OCI-LY3 (cell line): ENCODE data around the gene CYP2C8.

ENCODE experiments used
- H2AFZ ChIP-seq: fragments of 200-600, 300-600 bp; shearing (Covaris generic); 2 replicates; pipeline ENCODE4 v1.6.0; 2014; ENCODE audit warnings: antibody characterized with exemption, low read depth, low read length
- H3K27ac ChIP-seq: fragments of 200-600, 300-600 bp; sonication (generic); 2 replicates; pipeline ENCODE4 v1.5.1; 2014; ENCODE audit warnings: mild to moderate bottlenecking, low read length, moderate library complexity, mixed read lengths
- H3K27me3 ChIP-seq: fragments of 200-600, 300-600 bp; sonication (generic); 2 replicates; pipeline ENCODE4 v1.6.1; 2014; ENCODE audit warnings: low read depth, low read length, mixed read lengths
- H3K36me3 ChIP-seq: fragments of 200-600, 300-600 bp; sonication (generic); replicated peaks from 2 replicates; pipeline ENCODE3; 2014; ENCODE audit warnings: low read depth, low read length, mixed read lengths
- H3K4me1 ChIP-seq: fragments of 300-600, 200-600 bp; sonication (generic); 2 replicates; pipeline ENCODE4 v1.6.1; 2014; ENCODE audit warnings: low read length, mixed read lengths
- H3K4me2 ChIP-seq: fragments of 200-600, 300-600 bp; sonication (generic); 2 replicates; pipeline ENCODE4 v1.6.1; 2014; ENCODE audit warnings: low read length, mixed read lengths
- H3K4me3 ChIP-seq: fragments of 300-600, 200-600 bp; sonication (generic); 2 replicates; pipeline ENCODE4 v1.5.1; 2014; ENCODE audit warnings: antibody characterized with exemption, mild to moderate bottlenecking, low read length, moderate library complexity
- H3K79me2 ChIP-seq: fragments of 300-600, 200-600 bp; shearing (Covaris generic); 2 replicates; pipeline ENCODE4 v1.6.1; 2014; ENCODE audit warnings: mild to moderate bottlenecking, low read length, mixed read lengths
- H3K9ac ChIP-seq: fragments of 300-600, 200-600 bp; shearing (Covaris generic); 2 replicates; pipeline ENCODE4 v1.6.0; 2014; ENCODE audit warnings: mild to moderate bottlenecking, low read length, moderate library complexity
- H3K9me3 ChIP-seq: fragments of 200-600, 300-600 bp; shearing (Covaris generic); 2 replicates; pipeline ENCODE4 v1.6.1; 2014; ENCODE audit warnings: low read length, mixed read lengths; ENCODE audit not compliant: insufficient read depth
- H4K20me1 ChIP-seq: fragments of 200-600, 300-600 bp; sonication (generic); 2 replicates; pipeline ENCODE4 v1.6.1; 2016; ENCODE audit warnings: low read length, mixed read lengths; ENCODE audit not compliant: insufficient read depth
- EZH2phosphoT487 ChIP-seq: fragments of 200-600 bp; shearing (Covaris generic); IDR thresholded peaks from 2 replicates; pipeline ENCODE4 v1.6.1; 2018; ENCODE audit warnings: antibody characterized with exemption, mixed run types, low read depth
- TF ChIP-seq, protein P1 (sequence below): fragments of 200-600, 300-600 bp; sonication (generic); IDR thresholded peaks from 2 replicates; pipeline ENCODE4 v1.5.1; 2014; ENCODE audit warnings: antibody characterized with exemption, low read length, low read depth

Gene CYP2C8

DNA sequence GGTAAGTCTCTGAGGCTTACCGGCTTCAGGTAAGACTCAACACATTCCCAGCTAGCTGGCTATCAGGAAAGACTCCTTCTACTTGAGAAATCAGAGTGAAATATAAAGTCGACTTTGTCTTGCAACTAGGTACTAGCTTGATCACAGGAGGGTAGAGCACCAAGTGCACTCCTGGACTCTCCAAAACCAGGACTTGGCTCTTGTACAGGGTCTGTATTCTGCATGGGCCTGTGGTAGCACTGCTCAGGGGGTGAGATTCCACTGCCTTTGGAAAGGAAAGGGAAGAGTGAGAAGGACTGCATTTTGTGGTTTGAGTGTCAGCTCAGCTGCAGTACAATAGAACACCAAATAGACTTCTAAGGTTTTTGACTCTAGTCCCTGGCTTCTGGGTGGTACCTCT is 19.4 kb downstream of the CYP2C8 start:
- Histone ChIP-seq H3K4me1 (no peaks in the 10 kb centered on the region), H4K20me1 (no peaks in the 10 kb centered on the region), H3K27me3 (no peaks in the 10 kb centered on the region), H3K9ac (no peak overlapping the region), H3K4me3 (no peak overlapping the region), H3K79me2 (no peaks in the 10 kb centered on the region), H3K36me3 (no peaks in the 10 kb centered on the region), H3K9me3 (no peaks in the 10 kb centered on the region), H3K4me2 (no peak overlapping the region), H3K27ac (no peak overlapping the region), H2AFZ (no peak overlapping the region)
- TF ChIP-seq, protein P1, sequence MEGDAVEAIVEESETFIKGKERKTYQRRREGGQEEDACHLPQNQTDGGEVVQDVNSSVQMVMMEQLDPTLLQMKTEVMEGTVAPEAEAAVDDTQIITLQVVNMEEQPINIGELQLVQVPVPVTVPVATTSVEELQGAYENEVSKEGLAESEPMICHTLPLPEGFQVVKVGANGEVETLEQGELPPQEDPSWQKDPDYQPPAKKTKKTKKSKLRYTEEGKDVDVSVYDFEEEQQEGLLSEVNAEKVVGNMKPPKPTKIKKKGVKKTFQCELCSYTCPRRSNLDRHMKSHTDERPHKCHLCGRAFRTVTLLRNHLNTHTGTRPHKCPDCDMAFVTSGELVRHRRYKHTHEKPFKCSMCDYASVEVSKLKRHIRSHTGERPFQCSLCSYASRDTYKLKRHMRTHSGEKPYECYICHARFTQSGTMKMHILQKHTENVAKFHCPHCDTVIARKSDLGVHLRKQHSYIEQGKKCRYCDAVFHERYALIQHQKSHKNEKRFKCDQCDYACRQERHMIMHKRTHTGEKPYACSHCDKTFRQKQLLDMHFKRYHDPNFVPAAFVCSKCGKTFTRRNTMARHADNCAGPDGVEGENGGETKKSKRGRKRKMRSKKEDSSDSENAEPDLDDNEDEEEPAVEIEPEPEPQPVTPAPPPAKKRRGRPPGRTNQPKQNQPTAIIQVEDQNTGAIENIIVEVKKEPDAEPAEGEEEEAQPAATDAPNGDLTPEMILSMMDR, result no peak
- no peak for TF ChIP-seq EZH2phosphoT487

- Histone ChIP-seq H3K9me3 (no peaks in the 10 kb centered on the region), H3K27ac (no peak overlapping the region), H3K9ac (no peak overlapping the region), H3K27me3 (no peaks in the 10 kb centered on the region), H3K4me2 (no peak overlapping the region), H2AFZ (no peak overlapping the region), H3K36me3 (no peaks in the 10 kb centered on the region), H4K20me1 (no peaks in the 10 kb centered on the region), H3K4me3 (no peak overlapping the region), H3K79me2 (no peaks in the 10 kb centered on the region), H3K4me1 (no peaks in the 10 kb centered on the region)
- TF ChIP-seq EZH2phosphoT487, result no peak
- TF ChIP-seq, protein P1, result no peak
Observed at GRCh38 chr10:95048206-95048605, 21.1 kb downstream of the CYP2C8 start.

DNA sequence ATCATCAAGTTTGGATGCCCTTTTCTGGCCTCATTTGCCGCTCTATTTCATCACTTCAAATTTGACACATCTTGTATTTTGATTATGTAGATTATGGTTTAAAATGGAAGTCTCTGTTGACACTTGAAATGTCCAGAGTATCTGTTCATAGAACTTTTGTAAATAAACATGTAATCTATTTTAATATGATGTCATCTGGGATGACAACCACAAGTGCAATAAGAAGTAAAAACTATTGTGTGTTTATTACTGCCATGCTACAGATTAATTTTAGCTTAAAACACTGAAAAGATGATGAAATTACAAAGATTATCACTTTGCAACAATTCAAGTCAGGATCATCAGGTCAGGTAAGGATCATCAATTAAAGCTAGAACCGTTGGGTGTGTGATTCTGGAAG is 30.0 kb downstream of the CYP2C8 start:
- H3K27me3 ChIP-seq, result peaks cover 2% of the 10 kb centered on the region; the same call in 1 of the 2 replicates
- H3K4me2 ChIP-seq, result no peak overlapping the region
- no peak overlapping the region for H3K9ac ChIP-seq
- H3K79me2 ChIP-seq, result no peaks in the 10 kb centered on the region
- no peak overlapping the region for H3K4me3 ChIP-seq
- TF ChIP-seq EZH2phosphoT487, result no peak
- TF ChIP-seq, protein P1, result no peak
- H3K36me3 ChIP-seq, result no peaks in the 10 kb centered on the region
- H3K27ac ChIP-seq, result no peak overlapping the region
- H3K9me3 ChIP-seq, result no peaks in the 10 kb centered on the region
- no peak overlapping the region for H2AFZ ChIP-seq
- H3K4me1 ChIP-seq, result no peaks in the 10 kb centered on the region
- no peaks in the 10 kb centered on the region for H4K20me1 ChIP-seq

DNA sequence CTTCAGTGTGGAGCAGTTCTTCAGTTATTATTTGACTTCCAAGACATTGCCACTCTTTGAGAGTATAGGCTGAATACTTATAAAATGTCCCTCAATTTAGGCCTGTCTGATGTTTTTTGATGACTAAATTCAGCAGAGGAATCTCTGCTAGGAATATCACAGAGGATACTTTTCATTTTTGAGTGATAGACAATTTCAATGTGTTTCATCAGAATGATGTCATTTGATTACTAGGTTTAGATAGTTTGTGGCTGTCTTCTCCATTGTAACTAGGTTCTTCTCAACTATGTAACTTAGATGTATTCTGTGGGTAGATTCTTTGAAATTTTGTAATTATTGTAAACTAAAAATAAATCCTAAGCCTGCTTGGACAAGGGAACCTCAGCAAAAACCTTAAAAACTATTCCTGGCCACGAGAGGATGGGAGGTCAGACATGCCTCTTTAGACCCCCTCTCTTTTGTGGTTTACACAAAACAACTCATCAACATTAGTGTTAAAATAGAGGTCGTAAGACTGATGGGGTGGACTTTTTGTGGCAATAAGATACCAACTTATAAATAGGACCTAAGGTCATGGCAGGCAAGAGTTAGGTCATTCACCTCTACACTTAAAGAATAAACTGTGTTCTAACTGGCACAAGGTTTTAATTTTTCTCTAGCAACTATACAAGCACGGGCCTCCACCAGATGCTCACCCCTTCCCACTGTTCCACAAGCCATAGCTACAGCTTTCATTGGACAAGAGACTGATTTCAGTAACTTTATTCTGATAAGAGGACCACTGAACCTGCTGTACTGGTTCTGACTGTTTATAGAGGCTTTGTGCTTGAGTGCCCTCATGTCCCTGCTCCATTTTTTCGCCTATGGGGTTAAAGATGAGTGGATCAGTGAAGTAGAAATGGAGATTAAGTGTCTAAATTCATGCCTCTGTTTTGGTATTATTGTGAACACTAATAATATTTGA is 33.7 kb downstream of the CYP2C8 start:
- H3K9me3 ChIP-seq, result no peaks in the 10 kb centered on the region
- no peaks in the 10 kb centered on the region for H3K36me3 ChIP-seq
- no peak for TF ChIP-seq EZH2phosphoT487
- TF ChIP-seq, protein P1, result no peak
- H3K79me2 ChIP-seq, result no peaks in the 10 kb centered on the region
- H3K4me3 ChIP-seq, result no peak overlapping the region
- H3K27ac ChIP-seq, result no peak overlapping the region
- no peaks in the 10 kb centered on the region for H4K20me1 ChIP-seq
- no peak overlapping the region for H3K9ac ChIP-seq
- no peak overlapping the region for H2AFZ ChIP-seq
- peaks cover 2% of the 10 kb centered on the region; the same call in 1 of the 2 replicates for H3K27me3 ChIP-seq
- no peaks in the 10 kb centered on the region for H3K4me1 ChIP-seq
- no peak overlapping the region for H3K4me2 ChIP-seq
